ENCODE data around the gene UGT2B15.
"Not testable (repeated sequence)": the region's sequence is repeated elsewhere in the genome, so short reads cannot be mapped to it uniquely, and the experiment has no call there.

UGT2B15 gene

DNA sequence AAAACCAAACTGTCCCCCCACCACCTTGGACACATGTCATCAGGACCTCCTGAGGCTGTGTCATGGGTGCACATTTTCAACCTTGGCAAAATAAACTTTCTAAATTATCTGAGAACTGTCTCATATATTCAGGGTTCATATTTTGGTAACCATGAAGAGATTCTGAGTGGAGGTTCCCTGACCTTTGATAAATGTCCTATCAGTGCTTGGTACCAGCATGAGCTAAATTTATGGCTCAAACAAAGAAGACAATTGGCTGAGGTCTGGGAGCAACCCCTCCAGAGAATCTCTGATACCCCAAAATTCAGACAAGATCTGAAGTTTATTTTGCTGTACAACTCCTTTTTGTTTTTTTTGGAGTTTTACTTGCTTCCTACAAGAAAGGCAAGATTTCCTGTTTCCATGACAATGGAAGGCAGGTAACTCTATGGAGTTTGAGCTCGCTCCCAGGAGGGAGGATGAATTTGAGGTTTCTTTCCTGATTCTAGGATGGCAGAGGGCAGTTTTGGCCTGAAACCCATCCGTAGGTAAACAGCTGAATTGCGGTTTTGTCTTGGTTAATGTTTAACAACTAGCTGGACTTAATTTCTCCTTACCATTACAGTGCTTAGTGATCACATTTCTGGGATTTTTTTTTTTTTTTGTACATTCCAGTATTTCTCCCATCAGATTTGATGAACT lies 14.5 kb downstream of the UGT2B15 start:
- no peak for DNase-seq (ENCODE audit: low read depth)

GRCh38 chr4:68654946-68655721 lies 15.3 kb downstream of the UGT2B15 start:
- no peak for DNase-seq (ENCODE audit: low read depth)

- no peak for DNase-seq (ENCODE audit: low read depth)
Measured at GRCh38 chr4:68651932-68652331, 18.5 kb downstream of the UGT2B15 start.

DNA sequence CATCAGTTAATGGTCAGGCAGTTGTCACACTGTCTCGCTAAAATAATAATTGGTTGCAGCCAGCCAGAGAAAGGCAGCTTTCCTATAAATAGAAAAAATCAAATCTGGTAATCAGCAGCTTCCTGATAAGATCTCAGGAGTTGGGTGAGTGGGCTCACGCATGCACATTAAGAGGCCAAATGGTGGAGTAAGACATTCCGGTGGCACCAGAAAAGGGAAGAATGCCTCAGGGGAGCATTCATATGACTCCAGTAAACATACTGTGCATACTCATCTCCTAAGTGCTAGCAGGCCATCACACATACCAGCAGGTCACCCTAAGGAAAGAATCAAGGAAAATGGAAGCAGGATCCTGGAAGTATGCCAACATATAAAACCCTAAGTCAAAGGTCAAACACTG lies 40.1 kb downstream of the UGT2B15 start:
- peak; percentile 34 for DNase-seq (ENCODE audit: low read depth)

DNA sequence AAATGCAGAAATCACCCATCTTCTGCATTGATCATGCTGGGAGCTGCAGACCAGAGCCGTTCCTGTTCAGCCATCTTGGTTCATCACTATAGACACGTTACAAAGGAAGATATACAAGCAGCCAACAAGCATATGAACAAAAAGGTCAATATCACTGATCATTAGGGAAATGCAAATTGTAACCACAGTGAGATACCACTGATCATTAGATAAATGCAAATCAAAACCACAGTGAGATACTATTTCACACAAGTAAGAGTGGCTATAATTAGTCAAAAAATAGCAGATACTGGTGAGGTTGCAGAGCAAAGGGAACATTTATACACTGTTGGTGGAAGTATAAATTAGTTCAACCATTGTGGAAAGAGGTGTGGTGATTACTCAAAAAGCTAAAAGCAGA lies 47.7 kb downstream of the UGT2B15 start:
- DNase-seq (ENCODE audit: low read depth), result not testable (repeated sequence)

DNA sequence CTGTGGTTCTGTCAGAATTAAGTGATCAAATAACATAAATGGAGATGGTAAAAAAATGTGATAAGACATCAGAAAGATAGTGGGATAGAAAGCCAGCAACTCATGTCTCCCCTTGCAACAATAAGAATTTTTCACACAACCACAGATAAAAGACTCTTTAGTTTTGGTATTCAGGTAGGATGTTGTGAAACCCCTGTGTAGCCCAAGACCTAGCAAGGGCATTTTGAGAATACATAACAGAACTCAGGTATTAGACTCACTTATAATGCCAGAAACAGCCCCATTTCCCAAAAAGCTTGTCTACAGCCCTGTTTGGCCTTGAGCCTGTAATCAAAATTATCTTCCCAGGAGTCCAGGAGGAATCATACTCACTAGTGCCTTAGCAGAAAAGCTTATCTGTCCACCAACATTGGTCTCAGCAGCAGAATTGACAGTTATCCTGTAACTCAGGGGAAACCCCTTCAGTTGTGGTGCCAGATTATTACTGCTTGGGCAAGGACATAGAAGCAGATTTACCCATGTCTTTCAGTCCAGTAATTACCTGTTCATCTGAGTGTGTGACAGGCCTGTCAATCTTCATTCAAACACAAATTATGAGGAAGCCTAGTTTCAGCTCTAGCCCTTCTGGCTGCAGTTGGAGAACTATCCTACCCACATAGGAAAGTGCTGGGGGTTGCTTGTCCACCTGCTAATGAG lies 53.3 kb downstream of the UGT2B15 start:
- no peak for DNase-seq (ENCODE audit: low read depth)

GRCh38 chr4:68615699-68616422 lies 54.6 kb downstream of the UGT2B15 start:
- DNase-seq (ENCODE audit: low read depth), result no peak

DNA sequence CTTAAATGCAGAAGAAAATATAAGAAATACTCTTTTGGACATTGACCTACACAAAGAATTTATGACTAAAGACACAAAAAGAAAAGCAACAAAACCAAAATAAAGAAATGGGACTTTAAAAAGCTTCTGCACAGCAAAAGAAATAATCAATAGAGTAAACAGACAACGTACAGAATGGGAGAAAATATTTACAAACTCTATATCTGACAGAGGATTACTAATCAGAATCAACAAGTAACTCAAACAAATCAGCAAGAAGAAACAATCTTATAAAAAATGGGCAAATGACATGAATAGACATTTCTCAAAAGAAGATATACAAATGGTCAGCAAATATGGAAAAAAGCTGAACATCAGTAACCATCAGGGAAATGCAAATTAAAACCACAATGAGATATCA lies 56.7 kb downstream of the UGT2B15 start:
- no peak for DNase-seq (ENCODE audit: low read depth)

- DNase-seq (ENCODE audit: low read depth), result no peak
Measured at GRCh38 chr4:68606240-68606639, 64.2 kb downstream of the UGT2B15 start.

DNA sequence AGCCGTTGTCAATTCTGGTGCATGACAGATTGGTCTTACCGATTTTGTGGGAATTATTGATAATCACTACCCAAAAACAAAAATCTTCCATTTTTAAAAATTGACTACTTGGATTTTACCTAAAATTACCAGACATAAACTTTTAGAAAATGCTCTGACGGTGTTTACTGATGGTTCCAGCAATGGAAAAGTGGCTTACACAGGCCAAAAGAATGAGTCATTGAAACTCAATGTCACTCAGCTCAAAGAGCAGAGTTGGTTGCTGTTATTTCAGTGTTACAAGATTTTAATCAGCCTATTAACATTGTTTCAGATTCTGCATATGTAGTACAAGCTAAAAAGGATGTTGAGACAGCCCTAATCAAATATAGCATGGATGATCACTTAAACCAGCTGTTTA lies 71.3 kb downstream of the UGT2B15 start:
- no peak for DNase-seq (ENCODE audit: low read depth)

GRCh38 chr4:68597482-68597881 lies 73.0 kb downstream of the UGT2B15 start:
- DNase-seq (ENCODE audit: low read depth), result no peak
